H9 (cell line): ENCODE measurements around the gene RAPGEF6. TPM values are rescaled to one million over a fixed set of nuclear protein-coding genes. Genes with fewer than 3 reads are reported as not detected.
"Not testable (repeated sequence)": the region's sequence is repeated elsewhere in the genome, so short reads cannot be mapped to it uniquely, and the experiment has no call there.

Source experiments
- DNase-seq: peaks from one replicate; pipeline ENCODE4 v3.0.0-alpha.2; 2017
- H2AFZ ChIP-seq: one replicate; pipeline ENCODE4 v1.6.1; 2013; ENCODE audit warnings: mild to moderate bottlenecking, low read length, control low read depth, moderate library complexity
- H2AK5ac ChIP-seq: 2 replicates; pipeline ENCODE4 v1.6.1; 2013; ENCODE audit warnings: low read length, control low read depth, mixed read lengths; ENCODE audit not compliant: insufficient read length
- H2BK120ac ChIP-seq: one replicate; pipeline ENCODE4 v1.6.1; 2013; ENCODE audit warnings: low read depth, mild to moderate bottlenecking, low read length, control low read depth, inconsistent platforms; ENCODE audit not compliant: poor library complexity, severe bottlenecking
- H2BK12ac ChIP-seq: 2 replicates; pipeline ENCODE4 v1.6.1; 2013; ENCODE audit warnings: low read length, control low read depth, mixed read lengths, low read depth; ENCODE audit not compliant: insufficient read length
- H2BK15ac ChIP-seq: 2 replicates; pipeline ENCODE4 v1.6.1; 2013; ENCODE audit warnings: low read depth, low read length, control low read depth
- H2BK20ac ChIP-seq: one replicate; pipeline ENCODE4 v1.6.1; 2013; ENCODE audit warnings: low read depth, mild to moderate bottlenecking, low read length, control low read depth, inconsistent platforms; ENCODE audit not compliant: poor library complexity, severe bottlenecking
- H2BK5ac ChIP-seq: 2 replicates; pipeline ENCODE4 v1.6.1; 2013; ENCODE audit warnings: low read length, control low read depth, mixed read lengths; ENCODE audit not compliant: insufficient read length
- H3K14ac ChIP-seq: 2 replicates; pipeline ENCODE4 v1.6.1; 2013; ENCODE audit warnings: low read length, control low read depth; ENCODE audit not compliant: insufficient read depth
- H3K18ac ChIP-seq: 2 replicates; pipeline ENCODE4 v1.6.1; 2013; ENCODE audit warnings: low read depth, mild to moderate bottlenecking, mixed read lengths, low read length, control low read depth; ENCODE audit not compliant: insufficient read length
- H3K23ac ChIP-seq: 2 replicates; pipeline ENCODE4 v1.6.1; 2013; ENCODE audit warnings: low read length, control low read depth, mixed read lengths, low read depth; ENCODE audit not compliant: insufficient read length
- H3K23me2 ChIP-seq: 2 replicates; pipeline ENCODE4 v1.6.1; 2013; ENCODE audit warnings: low read depth, mild to moderate bottlenecking, mixed read lengths, low read length, control low read depth; ENCODE audit not compliant: insufficient read length, poor library complexity, severe bottlenecking
- H3K27ac ChIP-seq: 2 replicates; pipeline ENCODE4 v1.5.1; 2013; ENCODE audit warnings: low read length, control low read depth, mixed read lengths, low read depth; ENCODE audit not compliant: insufficient read length
- H3K27me3 ChIP-seq: 2 replicates; pipeline ENCODE4 v1.6.1; 2013; ENCODE audit warnings: low read length, control low read depth, inconsistent platforms; ENCODE audit not compliant: insufficient read depth
- H3K4ac ChIP-seq: 2 replicates; pipeline ENCODE4 v1.6.1; 2013; ENCODE audit warnings: low read depth, mild to moderate bottlenecking, control low read depth, inconsistent platforms, low read length, moderate library complexity
- H3K4me1 ChIP-seq: 2 replicates; pipeline ENCODE4 v1.6.1; 2013; ENCODE audit warnings: low read length, control low read depth, inconsistent platforms; ENCODE audit not compliant: insufficient read depth
- H3K4me2 ChIP-seq: 2 replicates; pipeline ENCODE4 v1.6.1; 2013; ENCODE audit warnings: low read length, control low read depth, mixed read lengths; ENCODE audit not compliant: insufficient read length, insufficient read depth
- H3K56ac ChIP-seq: 2 replicates; pipeline ENCODE4 v1.6.1; 2013; ENCODE audit warnings: low read depth, mild to moderate bottlenecking, mixed read lengths, low read length, control low read depth; ENCODE audit not compliant: insufficient read length
- H3K79me1 ChIP-seq: 2 replicates; pipeline ENCODE4 v1.6.1; 2013; ENCODE audit warnings: low read depth, mild to moderate bottlenecking, moderate library complexity, low read length, control low read depth, inconsistent platforms; ENCODE audit not compliant: insufficient read depth, poor library complexity, severe bottlenecking
- H3K79me2 ChIP-seq: 2 replicates; pipeline ENCODE4 v1.6.1; 2013; ENCODE audit warnings: low read length, control low read depth, inconsistent platforms; ENCODE audit not compliant: insufficient read depth
- H3K9ac ChIP-seq: 2 replicates; pipeline ENCODE4 v1.6.1; 2013; ENCODE audit warnings: low read length, control low read depth, mixed read lengths; ENCODE audit not compliant: insufficient read length; ENCODE audit errors: extremely low read depth
- H3K9me3 ChIP-seq: one replicate; pipeline ENCODE4 v1.6.1; 2013; ENCODE audit warnings: low read depth, low read length, inconsistent platforms; ENCODE audit not compliant: control insufficient read depth
- H3T11ph ChIP-seq: one replicate; pipeline ENCODE4 v1.6.1; 2013; ENCODE audit warnings: mild to moderate bottlenecking, low read length, control low read depth, inconsistent platforms
- H4K20me1 ChIP-seq: one replicate; pipeline ENCODE4 v1.6.1; 2013; ENCODE audit not compliant: control insufficient read depth, insufficient read length, insufficient read depth
- H4K5ac ChIP-seq: 2 replicates; pipeline ENCODE4 v1.6.1; 2013; ENCODE audit warnings: low read depth, mild to moderate bottlenecking, mixed read lengths, low read length, control low read depth; ENCODE audit not compliant: insufficient read length
- H4K8ac ChIP-seq: replicated peaks from 2 replicates; pipeline ENCODE4 v1.6.1; 2013; ENCODE audit warnings: low read length, control low read depth, mixed read lengths, low read depth; ENCODE audit not compliant: insufficient read length
- H4K91ac ChIP-seq: 2 replicates; pipeline ENCODE4 v1.6.1; 2013; ENCODE audit warnings: low read depth, mild to moderate bottlenecking, moderate library complexity, mixed read lengths, low read length, control low read depth; ENCODE audit not compliant: insufficient read length
- H3K27ac Mint-ChIP-seq, 3 experiments: 2 replicates in 2 of 3; 3 replicates in 1 of 3; pipeline ENCODE4 v1.8.0; 2020 to 2021; ENCODE audit warnings: mixed read lengths in 3 of 3, mild to moderate bottlenecking in 1 of 3, moderate library complexity in 1 of 3
- H3K27me3 Mint-ChIP-seq: 2 replicates; pipeline ENCODE4 v1.8.0; 2021; ENCODE audit warnings: low read depth, mild to moderate bottlenecking, moderate library complexity, mixed read lengths
- H3K36me3 Mint-ChIP-seq, 3 experiments: 2 replicates in 2 of 3; 3 replicates in 1 of 3; pipeline ENCODE4 v1.8.0; 2020 to 2021; ENCODE audit warnings: low read depth in 3 of 3, mixed read lengths in 3 of 3; ENCODE audit not compliant: insufficient read depth in 1 of 3
- H3K4me1 Mint-ChIP-seq, 2 experiments: 2 replicates each; pipeline ENCODE4 v1.8.0; 2020; ENCODE audit warnings: mixed read lengths in 2 of 2
- H3K4me3 Mint-ChIP-seq, 2 experiments: 2 replicates in 1 of 2; 3 replicates in 1 of 2; pipeline ENCODE4 v1.8.0; 2020 to 2021; ENCODE audit warnings: mild to moderate bottlenecking in 2 of 2, mixed read lengths in 2 of 2, moderate library complexity in 1 of 2
- H3K9me3 Mint-ChIP-seq, 2 experiments: 2 replicates in 1 of 2; 3 replicates in 1 of 2; pipeline ENCODE4 v1.8.0; 2020; ENCODE audit warnings: mild to moderate bottlenecking in 2 of 2, mixed read lengths in 2 of 2, moderate library complexity in 1 of 2
- WGBS: extraction: QIAGEN DNeasy Blood & Tissue Kit; methylation state at CpG from one replicate; pipeline ENCODE4 v1.1.7; 2013; ENCODE audit warnings: missing lambda C conversion rate, low lambda C conversion rate, mixed read lengths; ENCODE audit not compliant: insufficient read length; ENCODE audit errors: extremely low coverage; 5-methylcytosine and 5-hydroxymethylcytosine counted together
- total RNA-seq: library from RNA; stranded (reverse); gene quantifications from 2 replicates; pipeline ENCODE4 v1.2.1, GENCODE V29; 2021
- TF ChIP-seq, protein P1 (sequence below): fragments of 200-600 bp; sonication (generic); conservative IDR thresholded peaks from 3 replicates; pipeline ENCODE4 v1.8.0; 2021; ENCODE audit warnings: antibody characterized with exemption, mild to moderate bottlenecking

Gene RAPGEF6
- total RNA-seq, 1 experiment from 2014 or later: 19.7 TPM

DNA sequence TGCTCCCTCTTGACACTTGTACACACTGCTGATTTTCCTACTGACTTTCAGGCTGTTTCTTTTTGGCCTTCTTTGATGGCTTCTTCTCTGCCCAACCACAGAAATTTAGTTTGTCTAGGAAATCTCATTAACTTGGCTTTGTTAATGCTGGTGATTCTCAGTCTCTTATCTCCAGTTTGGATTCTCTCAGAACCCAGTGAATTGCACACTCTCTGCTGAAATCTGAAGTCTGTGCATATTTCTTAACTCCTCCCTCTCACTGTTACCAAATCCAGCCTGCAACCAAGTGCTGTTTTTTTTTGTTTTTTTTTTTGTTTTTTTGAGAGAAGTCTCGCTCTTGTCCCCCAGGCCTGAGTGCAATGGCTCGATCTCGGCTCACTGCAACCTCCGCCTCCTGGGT is 254.0 kb downstream of the RAPGEF6 start:
- Histone ChIP-seq H3K4ac (no peak overlapping the region), H3K79me1 (no peaks in the 10 kb centered on the region), H3T11ph (no peak overlapping the region), H4K91ac (no peak overlapping the region), H3K9ac (no peak overlapping the region), H2BK120ac (no peak overlapping the region), H3K9me3 (no peaks in the 10 kb centered on the region), H2AFZ (no peak overlapping the region), H3K14ac (no peak overlapping the region), H3K4me1 (no peaks in the 10 kb centered on the region), H2BK15ac (no peak overlapping the region), H2BK20ac (no peak overlapping the region), H3K18ac (no peak overlapping the region), H3K27me3 (no peaks in the 10 kb centered on the region), H4K20me1 (no peaks in the 10 kb centered on the region), H3K79me2 (no peaks in the 10 kb centered on the region), H2AK5ac (no peak overlapping the region), H3K56ac (no peak overlapping the region), H4K8ac (no peak overlapping the region), H3K23me2 (no peaks in the 10 kb centered on the region), H3K23ac (no peak overlapping the region), H4K5ac (no peak overlapping the region), H2BK5ac (no peak overlapping the region), H3K4me2 (no peak overlapping the region), H2BK12ac (no peak overlapping the region), H3K27ac (no peak overlapping the region)
- Mint-ChIP-seq H3K36me3 (no peaks in the 10 kb centered on the region), H3K4me1 (peaks cover 4 to 9% of the 10 kb centered on the region in 2 experiments; a peak in 1 of 4 replicates), H3K4me3 (no peak overlapping the region), H3K27me3 (no peaks in the 10 kb centered on the region), H3K27ac (no peak overlapping the region; a peak in 2 of 7 replicates), H3K9me3 (no peaks in the 10 kb centered on the region)
- no CpG with 5 or more reads among the region's 4 CpGs for WGBS
- DNase-seq: no peak
- TF ChIP-seq, protein P1, sequence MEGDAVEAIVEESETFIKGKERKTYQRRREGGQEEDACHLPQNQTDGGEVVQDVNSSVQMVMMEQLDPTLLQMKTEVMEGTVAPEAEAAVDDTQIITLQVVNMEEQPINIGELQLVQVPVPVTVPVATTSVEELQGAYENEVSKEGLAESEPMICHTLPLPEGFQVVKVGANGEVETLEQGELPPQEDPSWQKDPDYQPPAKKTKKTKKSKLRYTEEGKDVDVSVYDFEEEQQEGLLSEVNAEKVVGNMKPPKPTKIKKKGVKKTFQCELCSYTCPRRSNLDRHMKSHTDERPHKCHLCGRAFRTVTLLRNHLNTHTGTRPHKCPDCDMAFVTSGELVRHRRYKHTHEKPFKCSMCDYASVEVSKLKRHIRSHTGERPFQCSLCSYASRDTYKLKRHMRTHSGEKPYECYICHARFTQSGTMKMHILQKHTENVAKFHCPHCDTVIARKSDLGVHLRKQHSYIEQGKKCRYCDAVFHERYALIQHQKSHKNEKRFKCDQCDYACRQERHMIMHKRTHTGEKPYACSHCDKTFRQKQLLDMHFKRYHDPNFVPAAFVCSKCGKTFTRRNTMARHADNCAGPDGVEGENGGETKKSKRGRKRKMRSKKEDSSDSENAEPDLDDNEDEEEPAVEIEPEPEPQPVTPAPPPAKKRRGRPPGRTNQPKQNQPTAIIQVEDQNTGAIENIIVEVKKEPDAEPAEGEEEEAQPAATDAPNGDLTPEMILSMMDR: no peak

- not testable (repeated sequence) for H2BK20ac ChIP-seq, H3K9ac ChIP-seq, H3K4me3 Mint-ChIP-seq, DNase-seq, H3K9me3 Mint-ChIP-seq, H3K23me2 ChIP-seq, H3K18ac ChIP-seq, H2BK120ac ChIP-seq, H4K91ac ChIP-seq, H3T11ph ChIP-seq, H4K5ac ChIP-seq, H3K4me1 ChIP-seq, H3K27ac Mint-ChIP-seq, H3K9me3 ChIP-seq, H3K23ac ChIP-seq, H4K20me1 ChIP-seq, H4K8ac ChIP-seq, H3K27me3 Mint-ChIP-seq, H3K36me3 Mint-ChIP-seq, H3K4me1 Mint-ChIP-seq, H3K56ac ChIP-seq, H3K27ac ChIP-seq, H3K14ac ChIP-seq, H2BK5ac ChIP-seq, H2AFZ ChIP-seq, H3K79me2 ChIP-seq, H2BK12ac ChIP-seq, H2BK15ac ChIP-seq, H3K79me1 ChIP-seq, H3K27me3 ChIP-seq, H3K4me2 ChIP-seq, H2AK5ac ChIP-seq, H3K4ac ChIP-seq
- no CpG with 5 or more reads among the region's 2 CpGs for WGBS
Measured at GRCh38 chr5:131380238-131380637, 254.8 kb downstream of the RAPGEF6 start.
